Keratinocyte (primary cell): Measurements from ENCODE around the gene DLX1. TPM values are rescaled to one million over a fixed set of nuclear protein-coding genes. Genes with fewer than 3 reads are reported as not detected.

Source experiments
- DNase-seq: peaks from one replicate; pipeline ENCODE4 v3.0.0-alpha.2; 2011; ENCODE audit warnings: low read depth, missing footprints, low spot score
- FAIRE-seq: peaks from 2 replicates; lab custom pipeline; 2011; peaks lifted over from hg19 to GRCh38; lab: Jason Lieb, UNC
- H2AFZ ChIP-seq: 2 replicates; pipeline ENCODE4 v1.6.0; 2012; ENCODE audit warnings: low read length, control low read depth, inconsistent platforms; ENCODE audit not compliant: control insufficient read depth
- H3K27ac ChIP-seq: 2 replicates; pipeline ENCODE4 v1.5.1; 2011; ENCODE audit warnings: low read length; ENCODE audit not compliant: control insufficient read depth, insufficient read depth
- H3K27me3 ChIP-seq: 3 replicates; pipeline ENCODE4 v1.6.0; 2011; ENCODE audit warnings: low read length; ENCODE audit not compliant: control insufficient read depth, insufficient read depth; ENCODE audit errors: extremely low read depth
- H3K36me3 ChIP-seq, 2 experiments: 2 replicates in 1 of 2; 3 replicates in 1 of 2; pipeline ENCODE4 v1.5.1; 2011; ENCODE audit warnings: low read length in 2 of 2, mild to moderate bottlenecking in 1 of 2; ENCODE audit not compliant: control insufficient read depth in 2 of 2, insufficient read depth in 2 of 2; ENCODE audit errors: extremely low read depth in 1 of 2
- H3K4me1 ChIP-seq: 3 replicates; pipeline ENCODE4 v1.5.1; 2011; ENCODE audit warnings: low read length; ENCODE audit not compliant: control insufficient read depth, insufficient read depth; ENCODE audit errors: extremely low read depth
- H3K4me2 ChIP-seq: 3 replicates; pipeline ENCODE4 v1.6.0; 2011; ENCODE audit warnings: low read depth, low read length; ENCODE audit not compliant: control insufficient read depth, insufficient read depth; ENCODE audit errors: extremely low read depth
- H3K4me3 ChIP-seq, 3 experiments: fragments of 200-600 bp in 1 of 3; sonication (generic) in 1 of 3; 2 replicates in 2 of 3; 3 replicates in 1 of 3; pipeline ENCODE4 v1.5.1; 2011 to 2016; ENCODE audit warnings: low read length in 3 of 3, mild to moderate bottlenecking in 3 of 3, control low read depth in 2 of 3, inconsistent platforms in 1 of 3, low read depth in 1 of 3, mixed read lengths in 1 of 3, mixed run types in 1 of 3, moderate library complexity in 1 of 3; ENCODE audit not compliant: control insufficient read depth in 2 of 3, insufficient read depth in 2 of 3; ENCODE audit errors: extremely low read depth in 1 of 3
- H3K79me2 ChIP-seq: 2 replicates; pipeline ENCODE4 v1.6.0; 2012; ENCODE audit warnings: low read length; ENCODE audit not compliant: control insufficient read depth, insufficient read depth
- H3K9ac ChIP-seq: 3 replicates; pipeline ENCODE4 v1.6.0; 2011; ENCODE audit warnings: low read length; ENCODE audit not compliant: control insufficient read depth, insufficient read depth; ENCODE audit errors: extremely low read depth
- H3K9me1 ChIP-seq: 3 replicates; pipeline ENCODE4 v1.6.0; 2011; ENCODE audit warnings: low read length; ENCODE audit not compliant: control insufficient read depth, insufficient read depth; ENCODE audit errors: extremely low read depth
- H3K9me3 ChIP-seq: 2 replicates; pipeline ENCODE4 v1.5.1; 2012; ENCODE audit warnings: low read depth, low read length; ENCODE audit not compliant: control insufficient read depth
- H4K20me1 ChIP-seq: 3 replicates; pipeline ENCODE4 v1.6.0; 2011; ENCODE audit warnings: low read length; ENCODE audit not compliant: control insufficient read depth, insufficient read depth; ENCODE audit errors: extremely low read depth
- CTCF ChIP-seq, 3 experiments: IDR thresholded peaks in 1 of 3; conservative IDR thresholded peaks in 1 of 3; optimal IDR thresholded peaks in 1 of 3; 2 replicates in 2 of 3; 3 replicates in 1 of 3; pipeline versions ENCODE3 to v1.5.1; 2011; ENCODE audit warnings: low read length in 3 of 3, mild to moderate bottlenecking in 3 of 3, moderate library complexity in 2 of 3, control low read depth in 1 of 3, inconsistent platforms in 1 of 3; ENCODE audit not compliant: insufficient read depth in 2 of 3; ENCODE audit errors: extremely low read depth in 1 of 3
- EZH2 ChIP-seq: IDR thresholded peaks from one replicate; pipeline ENCODE4 v1.6.1; 2012; ENCODE audit warnings: inconsistent platforms, mild to moderate bottlenecking, low read length, moderate library complexity
- dilution Hi-C: fragments of 300-500 bp; cut with MboI; formaldehyde crosslinking; loops from one replicate; pipeline ENCODE4 v1.7.0; 2020; ENCODE audit warnings: low sequenced_read_pairs; ENCODE audit not compliant: extremely low pct_ligation_motif_present
- polyA plus RNA-seq, 5 experiments: library from polyadenylated mRNA; depleted of rRNA in 3 of 5; stranded (reverse) in 3 of 5; stranded (forward) in 1 of 5; unstranded in 1 of 5; fragments of >200 nt; gene quantifications; 1 replicate in 1 of 5; 2 replicates in 3 of 5; 3 replicates in 1 of 5; pipeline versions ENCODE4 v1.2.1 to v1.2.3, GENCODE V29; 2011 to 2012; ENCODE audit warnings: missing spikeins in 2 of 5, low read depth in 1 of 5, low replicate concordance in 1 of 5

Gene DLX1
- polyA plus RNA-seq, 1 donor (not counting 4 experiments of a cell fraction or from before 2014, with no cell fraction given), result 0.88 TPM

GRCh38 chr2:172102391-172103359 is 17.4 kb downstream of the DLX1 start, which contains the start of gene DLX2:
DLX2 (minus strand) TSS chr2:172102900; CDS start chr2:172102538, 362 bp downstream.
- no peaks in the 10 kb centered on the region for H3K36me3 ChIP-seq
- H3K27me3 ChIP-seq, result no peaks in the 10 kb centered on the region
- TF ChIP-seq EZH2, result no peak
- no peak for TF ChIP-seq CTCF (optimal IDR thresholded peaks at IDR 0.05 in 1 of 3, IDR thresholded peaks at IDR 0.05 in 1 of 3, conservative IDR thresholded peaks at IDR 0.05 in 1 of 3; ENCODE audit: extremely low read depth in 1 of 3, insufficient read depth in 2 of 3, low read length in 3 of 3)
- H3K79me2 ChIP-seq, result no peaks in the 10 kb centered on the region
- peak within 1 kb of the TSS; percentile 55 to 92 (median 81) for H3K4me3 ChIP-seq
- H3K27ac ChIP-seq, result peak within 1 kb of the TSS; percentile 64
- no peaks in the 10 kb centered on the region for H4K20me1 ChIP-seq
- FAIRE-seq, result peak; percentile 48
- no peak for DNase-seq
- peak within 1 kb of the TSS; percentile 96 for H3K4me2 ChIP-seq
- H3K9ac ChIP-seq, result peak within 1 kb of the TSS; percentile 80
- no peaks in the 10 kb centered on the region for H3K9me1 ChIP-seq
- dilution Hi-C loops, result no loop called here
- H2AFZ ChIP-seq, result peak within 1 kb of the TSS; percentile 98
- no peaks in the 10 kb centered on the region for H3K9me3 ChIP-seq
- peaks cover 48% of the 10 kb centered on the region for H3K4me1 ChIP-seq

- FAIRE-seq (peak; percentile 53), DNase-seq (no peak)
- Histone ChIP-seq H3K4me3 (peak overlapping the region; percentile 55 to 92 (median 81)), H3K4me2 (peak overlapping the region; percentile 96), H3K4me1 (peaks cover 38% of the 10 kb centered on the region), H3K36me3 (no peaks in the 10 kb centered on the region), H3K27me3 (no peaks in the 10 kb centered on the region), H4K20me1 (no peaks in the 10 kb centered on the region), H2AFZ (peak overlapping the region; percentile 98), H3K27ac (no peak overlapping the region), H3K9me3 (no peaks in the 10 kb centered on the region), H3K9ac (peak overlapping the region; percentile 80), H3K9me1 (no peaks in the 10 kb centered on the region), H3K79me2 (no peaks in the 10 kb centered on the region)
- dilution Hi-C loops, result no loop called here
- peak in 2 of 3 experiments; percentile 78 to 92 for TF ChIP-seq CTCF (optimal IDR thresholded peaks at IDR 0.05 in 1 of 3, IDR thresholded peaks at IDR 0.05 in 1 of 3, conservative IDR thresholded peaks at IDR 0.05 in 1 of 3; ENCODE audit: extremely low read depth in 1 of 3, insufficient read depth in 2 of 3, low read length in 3 of 3)
- TF ChIP-seq EZH2, result no peak
Measured at GRCh38 chr2:172103471-172104272, 18.4 kb downstream of the DLX1 start.
